Measurements from ENCODE around the gene C5AR2.
"Not testable (repeated sequence)": the region's sequence is repeated elsewhere in the genome, so short reads cannot be mapped to it uniquely, and the experiment has no call there.

Gene C5AR2

GRCh38 chr19:47388721-47389120, 56.7 kb downstream of the C5AR2 start:
- DNase-seq = not testable (repeated sequence)

DNA sequence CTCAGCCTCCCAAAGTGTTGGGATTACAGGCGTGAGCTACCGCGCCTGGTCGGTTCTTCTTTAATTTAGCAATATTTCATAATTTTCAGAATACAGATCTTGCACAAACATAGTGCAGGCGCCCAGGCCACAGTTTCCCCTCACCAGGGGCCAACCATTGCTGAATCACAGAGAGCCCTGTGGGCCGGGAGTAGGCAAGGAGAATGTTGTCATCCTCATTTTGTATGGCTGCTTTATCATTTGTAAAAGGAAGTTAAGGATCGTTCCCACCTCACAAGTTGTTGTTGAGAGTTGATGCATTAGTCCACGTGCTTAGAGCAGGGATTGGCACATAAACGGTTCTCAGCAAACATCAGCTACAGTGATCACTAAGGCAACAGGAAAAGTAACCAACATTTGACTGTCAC, 57.2 kb downstream of the C5AR2 start:
- no peak for DNase-seq

DNA sequence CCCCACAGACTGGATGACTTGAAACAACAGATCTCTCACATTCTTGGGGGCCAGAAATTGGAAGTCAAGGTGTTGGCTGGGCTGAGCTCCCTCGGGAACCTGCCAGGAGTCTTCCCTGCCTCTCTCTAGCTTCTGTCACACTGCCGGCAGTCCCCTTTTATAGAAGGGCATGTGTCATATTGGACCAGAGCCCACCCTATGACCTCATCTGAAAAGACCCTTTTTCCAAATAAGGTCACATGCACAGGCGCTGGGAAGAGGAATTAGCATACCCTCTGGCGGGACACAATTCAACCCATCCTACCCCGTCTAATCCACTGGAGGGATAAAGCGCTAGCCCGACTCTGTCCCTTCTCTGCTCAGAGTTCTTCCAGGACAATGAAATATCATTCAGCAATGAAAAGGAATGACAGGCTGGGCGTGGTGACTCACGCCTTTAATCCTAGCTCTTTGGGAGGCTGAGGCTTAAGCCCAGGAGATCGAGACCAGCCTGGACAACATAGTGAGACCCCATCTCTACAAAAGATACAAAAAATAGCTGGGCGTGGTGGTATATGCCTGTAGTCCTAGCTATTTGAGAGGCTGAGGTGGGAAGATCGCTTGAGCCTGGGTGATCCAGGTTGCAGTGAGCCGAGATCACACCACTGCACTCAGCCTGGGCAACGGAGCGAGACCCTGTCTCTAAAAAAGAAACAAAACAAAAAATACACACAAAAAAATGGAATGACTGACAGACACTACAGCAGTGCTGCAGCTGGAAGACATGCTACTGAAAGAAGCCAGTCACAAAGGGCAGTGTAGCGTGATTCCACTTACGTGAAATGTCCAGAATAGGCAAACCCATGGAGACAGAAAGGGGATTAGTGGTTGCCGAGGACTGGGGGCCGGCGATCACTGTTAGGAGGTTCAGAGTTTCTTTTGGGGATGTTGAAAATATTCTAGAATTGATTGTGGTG, 58.8 kb downstream of the C5AR2 start:
- no peak for DNase-seq

GRCh38 chr19:47391510-47392223, 59.7 kb downstream of the C5AR2 start:
- DNase-seq = peak; percentile 64
